ENCODE results near the gene NELFA. TPM values are rescaled to one million over a fixed set of nuclear protein-coding genes. Genes with fewer than 3 reads are reported as not detected.
A peak's percentile ranks its signal among the peaks of the same experiment; 100 is the strongest.

The NELFA gene
- 15.9 TPM for polyA plus RNA-seq (2012; ENCODE audit: missing spikeins)

- TF ChIP-seq TAF1 (IDR thresholded peaks at IDR 0.05; ENCODE audit: borderline replicate concordance, low read depth, low read length), result peak; percentile 99
- peak; percentile 85 for TF ChIP-seq POLR2A (IDR thresholded peaks at IDR 0.05; ENCODE audit: low read depth, low read length)
- peak; percentile 82 for TF ChIP-seq POLR2AphosphoS5 (IDR thresholded peaks at IDR 0.05; ENCODE audit: low read depth, low read length)
- peak; percentile 87 for DNase-seq (ENCODE audit: insufficient read length)
- FAIRE-seq, result peak; percentile 87
Measured at GRCh38 chr4:2008921-2009650, at the start of gene NELFA. NELFA (minus strand) TSS chr4:2008974; CDS start chr4:2008959, 15 bp downstream.

DNA sequence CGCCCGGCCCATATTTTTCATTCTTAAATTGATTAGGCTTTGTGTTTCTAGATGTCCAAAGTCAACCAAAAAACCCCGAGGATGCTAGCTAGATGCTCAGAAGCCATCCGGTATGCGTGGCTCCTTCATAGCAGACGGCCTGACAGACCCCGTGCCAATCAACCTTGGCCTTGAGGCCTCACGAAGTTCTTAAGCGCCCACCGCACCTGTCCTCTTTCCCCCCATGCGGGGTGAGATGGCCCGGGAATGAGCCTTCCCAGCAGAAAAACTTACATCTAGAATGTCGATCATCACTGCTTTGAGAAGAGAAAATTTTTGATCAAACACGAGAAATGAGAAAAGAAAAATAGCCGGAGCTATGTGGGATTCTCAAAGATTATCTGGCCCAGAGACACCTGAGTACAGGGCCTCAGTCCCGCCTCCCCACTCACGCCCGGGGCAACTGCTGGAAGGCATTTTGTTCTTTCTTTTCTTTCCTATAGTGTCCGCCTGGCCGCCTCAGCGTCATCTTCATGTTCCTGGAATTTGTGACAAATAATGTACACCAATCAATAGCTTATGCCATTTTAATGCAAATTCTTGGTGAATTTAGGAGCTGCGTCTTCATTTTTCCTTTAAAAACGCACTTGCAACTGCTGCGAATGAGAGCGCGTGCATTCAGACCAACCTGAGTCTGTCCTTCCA is 48.8 kb upstream of the NELFA start:
- TF ChIP-seq POLR2A (IDR thresholded peaks at IDR 0.05; ENCODE audit: low read depth, low read length) (no peak), POLR2AphosphoS5 (IDR thresholded peaks at IDR 0.05; ENCODE audit: low read depth, low read length) (no peak), TAF1 (IDR thresholded peaks at IDR 0.05; ENCODE audit: borderline replicate concordance, low read depth, low read length) (no peak)
- DNase-seq (ENCODE audit: insufficient read length) (no peak), FAIRE-seq (no peak)

DNA sequence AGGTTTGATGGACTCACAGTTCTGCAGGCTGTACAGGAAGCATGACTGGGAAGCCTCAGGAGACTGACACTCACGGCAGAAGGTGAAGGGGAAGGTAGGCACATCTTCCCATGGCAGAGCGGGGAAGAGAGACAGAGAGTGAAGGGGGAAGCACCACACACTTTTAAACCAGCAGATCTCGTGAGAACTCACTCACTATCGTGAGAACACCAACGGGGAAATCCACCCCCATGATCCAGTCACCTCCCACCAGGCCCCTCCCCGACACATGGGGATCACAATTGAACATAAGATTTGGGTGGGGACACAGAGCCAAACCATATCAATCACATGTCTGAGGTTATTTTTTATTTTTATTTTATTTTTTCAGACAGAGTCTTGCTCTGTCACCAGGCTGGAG is 45.4 kb upstream of the NELFA start:
- no peak for DNase-seq (ENCODE audit: insufficient read length)
- TF ChIP-seq TAF1 (IDR thresholded peaks at IDR 0.05; ENCODE audit: borderline replicate concordance, low read depth, low read length) (no peak), POLR2A (IDR thresholded peaks at IDR 0.05; ENCODE audit: low read depth, low read length) (no peak), POLR2AphosphoS5 (IDR thresholded peaks at IDR 0.05; ENCODE audit: low read depth, low read length) (no peak)
- no peak for FAIRE-seq

DNA sequence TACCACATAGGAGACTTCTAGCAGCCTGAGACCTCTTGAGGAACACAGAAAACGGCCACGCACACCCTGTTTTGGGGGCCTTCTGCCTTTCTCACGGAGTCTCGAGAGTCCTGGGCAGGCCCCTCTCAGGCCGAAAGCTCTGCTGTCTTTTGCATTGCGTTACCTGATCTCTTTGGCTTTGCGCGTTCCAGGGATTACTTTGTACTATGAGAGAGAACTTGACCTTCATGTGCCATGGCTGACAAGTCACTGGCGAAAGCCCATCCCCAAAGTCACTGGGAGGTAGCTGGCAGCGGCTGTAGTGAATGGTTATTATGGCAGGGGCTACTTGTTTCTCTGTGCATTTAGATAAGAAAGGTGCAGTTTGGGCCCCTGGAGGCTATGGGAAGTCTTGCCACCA is 42.3 kb upstream of the NELFA start:
- DNase-seq (ENCODE audit: insufficient read length) (no peak), FAIRE-seq (no peak)
- TF ChIP-seq TAF1 (IDR thresholded peaks at IDR 0.05; ENCODE audit: borderline replicate concordance, low read depth, low read length) (no peak), POLR2A (IDR thresholded peaks at IDR 0.05; ENCODE audit: low read depth, low read length) (no peak), POLR2AphosphoS5 (IDR thresholded peaks at IDR 0.05; ENCODE audit: low read depth, low read length) (no peak)

GRCh38 chr4:2049811-2050210 is 41.0 kb upstream of the NELFA start:
- FAIRE-seq (no peak), DNase-seq (ENCODE audit: insufficient read length) (no peak)
- TF ChIP-seq POLR2A (IDR thresholded peaks at IDR 0.05; ENCODE audit: low read depth, low read length) (no peak), TAF1 (IDR thresholded peaks at IDR 0.05; ENCODE audit: borderline replicate concordance, low read depth, low read length) (no peak)

- no peak for TF ChIP-seq TAF1 (IDR thresholded peaks at IDR 0.05; ENCODE audit: borderline replicate concordance, low read depth, low read length)
- TF ChIP-seq POLR2AphosphoS5 (IDR thresholded peaks at IDR 0.05; ENCODE audit: low read depth, low read length), result no peak
- TF ChIP-seq POLR2A (IDR thresholded peaks at IDR 0.05; ENCODE audit: low read depth, low read length), result no peak
- no peak for FAIRE-seq
- DNase-seq (ENCODE audit: insufficient read length), result no peak
Measured at GRCh38 chr4:2049381-2049780, 40.6 kb upstream of the NELFA start.

GRCh38 chr4:2048831-2049230 is 40.1 kb upstream of the NELFA start:
- TF ChIP-seq POLR2AphosphoS5 (IDR thresholded peaks at IDR 0.05; ENCODE audit: low read depth, low read length), result no peak
- TF ChIP-seq POLR2A (IDR thresholded peaks at IDR 0.05; ENCODE audit: low read depth, low read length), result no peak
- no peak for TF ChIP-seq TAF1 (IDR thresholded peaks at IDR 0.05; ENCODE audit: borderline replicate concordance, low read depth, low read length)
- FAIRE-seq (no peak), DNase-seq (ENCODE audit: insufficient read length) (no peak)

DNA sequence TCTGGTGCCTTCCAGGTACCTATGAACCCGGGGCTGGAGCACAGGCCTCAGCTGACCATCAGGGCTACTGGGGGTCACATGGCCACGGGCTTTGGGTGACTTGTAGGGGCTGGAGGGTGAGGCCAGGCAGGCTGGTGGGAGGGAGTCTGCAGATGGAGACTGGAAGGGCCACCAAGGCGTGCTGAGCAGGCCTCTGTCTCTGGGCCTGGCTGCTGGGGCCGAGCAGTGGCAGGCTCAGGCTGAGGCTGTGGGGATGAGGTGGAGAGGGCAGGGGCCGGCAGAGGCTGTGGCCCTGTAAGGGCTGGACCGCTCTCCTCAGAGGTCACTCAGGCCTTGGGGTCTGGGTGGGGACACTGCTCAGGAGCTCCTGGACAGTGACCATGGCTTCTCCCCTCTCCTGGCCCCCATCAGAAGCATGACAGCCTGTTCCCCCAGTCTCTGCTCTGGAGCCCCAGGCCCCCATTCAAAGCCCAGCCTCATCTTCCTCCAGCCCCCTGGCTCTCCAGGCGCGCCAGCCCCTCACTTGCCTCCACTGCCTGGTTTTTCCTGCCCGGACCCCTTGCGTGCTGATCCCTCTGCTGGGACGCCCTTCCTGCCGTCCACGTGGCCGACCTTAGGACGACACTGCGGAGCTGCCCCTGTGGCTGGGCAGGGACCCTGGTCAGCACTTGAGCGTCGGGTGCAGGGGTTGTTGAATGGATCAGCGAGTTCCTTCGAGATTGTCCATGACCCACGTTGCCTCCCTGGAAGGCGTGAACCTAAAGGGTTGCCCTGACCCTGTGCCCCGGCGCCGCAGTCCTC is 39.2 kb upstream of the NELFA start:
- no peak for FAIRE-seq

DNA sequence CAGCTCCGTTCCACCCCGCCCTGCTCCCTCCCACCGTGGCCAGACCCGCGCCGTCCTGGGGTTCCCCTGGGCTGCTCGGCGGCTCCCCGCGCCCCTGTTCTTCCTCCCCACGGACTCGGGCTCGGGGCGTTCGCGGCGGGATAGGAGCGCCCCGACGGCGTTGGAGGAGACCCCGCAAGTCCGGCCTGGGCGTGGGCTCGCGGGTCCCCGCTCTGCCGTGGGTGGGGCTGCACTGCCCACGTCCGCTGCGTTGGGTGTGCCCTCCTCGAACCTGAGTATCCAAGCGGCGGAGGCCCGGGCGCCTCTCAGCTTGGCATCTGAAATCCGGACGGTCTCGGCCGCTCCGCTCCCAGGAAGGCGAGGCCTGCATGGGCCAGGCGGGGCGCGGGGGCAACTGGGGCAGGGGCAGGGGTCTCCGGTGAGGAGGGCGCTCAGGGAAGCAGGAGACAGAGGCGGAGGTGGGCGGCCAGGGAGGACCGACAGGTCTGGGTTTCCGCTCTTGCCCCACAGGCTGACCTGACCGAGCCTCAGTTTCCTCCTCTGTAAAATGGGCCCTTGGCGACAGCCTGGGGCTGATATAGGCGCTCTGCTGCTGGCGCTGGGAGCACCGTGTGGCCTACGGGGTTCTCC is 38.4 kb upstream of the NELFA start:
- TF ChIP-seq POLR2AphosphoS5 (IDR thresholded peaks at IDR 0.05; ENCODE audit: low read depth, low read length) (no peak), POLR2A (IDR thresholded peaks at IDR 0.05; ENCODE audit: low read depth, low read length) (no peak), TAF1 (IDR thresholded peaks at IDR 0.05; ENCODE audit: borderline replicate concordance, low read depth, low read length) (no peak)
- FAIRE-seq (no peak), DNase-seq (ENCODE audit: insufficient read length) (no peak)

More for the DNA sequence above, 39.2 kb upstream of the NELFA start:
- TF ChIP-seq POLR2A (IDR thresholded peaks at IDR 0.05; ENCODE audit: low read depth, low read length), result no peak
- TF ChIP-seq POLR2AphosphoS5 (IDR thresholded peaks at IDR 0.05; ENCODE audit: low read depth, low read length), result no peak
- no peak for TF ChIP-seq TAF1 (IDR thresholded peaks at IDR 0.05; ENCODE audit: borderline replicate concordance, low read depth, low read length)
- DNase-seq (ENCODE audit: insufficient read length), result no peak

DNA sequence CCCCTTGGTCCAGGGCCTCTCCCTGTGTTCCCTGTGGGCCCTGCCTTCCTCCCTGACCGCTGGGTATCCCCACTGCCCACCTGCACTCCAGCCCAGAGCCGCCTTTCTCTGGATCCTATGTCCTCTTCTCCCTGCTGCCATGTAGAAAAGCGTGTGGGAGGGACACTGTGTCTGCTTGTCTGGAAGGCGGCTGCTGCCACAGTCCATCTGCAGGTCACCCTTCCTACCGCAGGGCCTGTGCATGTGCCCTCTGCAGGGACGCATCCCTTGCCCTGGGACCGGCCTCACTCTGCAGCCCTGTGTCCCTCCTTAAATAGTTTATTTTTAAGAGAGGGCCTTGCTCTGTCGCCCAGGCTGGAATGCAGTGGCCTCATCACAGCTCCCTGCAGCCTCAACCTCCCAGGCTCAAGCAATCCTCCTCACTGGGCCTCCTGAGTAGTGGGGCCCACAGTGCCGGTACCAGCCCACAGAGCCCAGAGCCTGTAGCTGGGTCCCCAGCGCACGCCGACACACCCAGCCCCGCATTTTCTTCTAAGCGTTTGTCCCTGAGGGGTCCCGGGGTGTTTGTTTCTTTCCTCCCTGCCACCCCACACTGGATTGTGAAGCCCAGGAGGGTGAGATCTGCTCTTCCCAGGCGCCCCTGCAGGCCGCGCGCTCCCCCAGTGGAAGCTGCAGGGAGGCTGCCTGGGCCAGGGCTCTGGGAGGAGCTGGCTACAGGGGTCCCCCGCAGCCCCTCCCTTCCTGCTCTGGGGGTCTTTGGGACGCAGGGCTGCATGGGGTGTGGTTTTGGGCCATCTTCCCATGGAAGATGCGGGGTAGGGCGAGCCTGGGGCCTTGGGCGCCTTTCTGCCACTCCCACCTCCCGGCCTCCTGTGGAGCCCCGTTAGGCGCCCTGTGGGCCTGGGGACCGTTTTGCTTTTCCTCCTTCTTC is 37.5 kb upstream of the NELFA start:
- FAIRE-seq (no peak), DNase-seq (ENCODE audit: insufficient read length) (no peak)
- no peak for TF ChIP-seq POLR2AphosphoS5 (IDR thresholded peaks at IDR 0.05; ENCODE audit: low read depth, low read length)
- no peak for TF ChIP-seq TAF1 (IDR thresholded peaks at IDR 0.05; ENCODE audit: borderline replicate concordance, low read depth, low read length)
- no peak for TF ChIP-seq POLR2A (IDR thresholded peaks at IDR 0.05; ENCODE audit: low read depth, low read length)
